Glomerular endothelial cell (primary cell): ENCODE results near the gene DEFB129. TPM values are rescaled to one million over a fixed set of nuclear protein-coding genes. Genes with fewer than 3 reads are reported as not detected.

Experiments
- total RNA-seq: library from RNA; depleted of rRNA; stranded (reverse); fragments of >200 nt; gene quantifications from 2 replicates; pipeline ENCODE4 v1.2.3, GENCODE V29; 2015

DEFB129 gene
- total RNA-seq, 1 donor from 2014 or later = not detected

Other genes starting within 250 kb of the DEFB129 start
- not detected in 2 replicates for gene DEFB125, start 139.6 kb upstream of the DEFB129 start, total RNA-seq
- gene DEFB126, start 84.7 kb upstream of the DEFB129 start, total RNA-seq = not detected in 2 replicates
- not detected in 2 replicates for gene DEFB127, start 69.8 kb upstream of the DEFB129 start, total RNA-seq
- gene DEFB128, start 37.5 kb upstream of the DEFB129 start, total RNA-seq = not detected in 2 replicates
- not detected in 2 replicates for gene DEFB132, start 30.5 kb downstream of the DEFB129 start, total RNA-seq
- gene C20orf96, start 63.5 kb downstream of the DEFB129 start, total RNA-seq = 5.7 and 9.7 TPM in 2 replicates
- 19.4 and 19.5 TPM in 2 replicates for gene ZCCHC3, start 70.3 kb downstream of the DEFB129 start, total RNA-seq
- gene SOX12, start 98.3 kb downstream of the DEFB129 start, total RNA-seq = 18.7 and 19.0 TPM in 2 replicates
- 36.7 and 50.8 TPM in 2 replicates for gene NRSN2, start 119.9 kb downstream of the DEFB129 start, total RNA-seq
- 42.8 and 48.1 TPM in 2 replicates for gene TRIB3, start 153.5 kb downstream of the DEFB129 start, total RNA-seq
- 118 and 144 TPM in 2 replicates for gene RBCK1, start 181.0 kb downstream of the DEFB129 start, total RNA-seq
- gene TBC1D20, start 235.3 kb downstream of the DEFB129 start, total RNA-seq = 27.8 and 40.8 TPM in 2 replicates